HG02885 (cell line): ENCODE results near the gene PSD2.

ENCODE experiments used
- ATAC-seq: cut with Tn5 transposase; IDR thresholded peaks from one replicate; pipeline ENCODE4 v1.9.1; 2021; ENCODE audit warnings: mild to moderate bottlenecking; ENCODE audit not compliant: unreplicated experiment, poor library complexity

The PSD2 gene

GRCh38 chr5:139871614-139872013 is 76.0 kb downstream of the PSD2 start:
- ATAC-seq: no peak

DNA sequence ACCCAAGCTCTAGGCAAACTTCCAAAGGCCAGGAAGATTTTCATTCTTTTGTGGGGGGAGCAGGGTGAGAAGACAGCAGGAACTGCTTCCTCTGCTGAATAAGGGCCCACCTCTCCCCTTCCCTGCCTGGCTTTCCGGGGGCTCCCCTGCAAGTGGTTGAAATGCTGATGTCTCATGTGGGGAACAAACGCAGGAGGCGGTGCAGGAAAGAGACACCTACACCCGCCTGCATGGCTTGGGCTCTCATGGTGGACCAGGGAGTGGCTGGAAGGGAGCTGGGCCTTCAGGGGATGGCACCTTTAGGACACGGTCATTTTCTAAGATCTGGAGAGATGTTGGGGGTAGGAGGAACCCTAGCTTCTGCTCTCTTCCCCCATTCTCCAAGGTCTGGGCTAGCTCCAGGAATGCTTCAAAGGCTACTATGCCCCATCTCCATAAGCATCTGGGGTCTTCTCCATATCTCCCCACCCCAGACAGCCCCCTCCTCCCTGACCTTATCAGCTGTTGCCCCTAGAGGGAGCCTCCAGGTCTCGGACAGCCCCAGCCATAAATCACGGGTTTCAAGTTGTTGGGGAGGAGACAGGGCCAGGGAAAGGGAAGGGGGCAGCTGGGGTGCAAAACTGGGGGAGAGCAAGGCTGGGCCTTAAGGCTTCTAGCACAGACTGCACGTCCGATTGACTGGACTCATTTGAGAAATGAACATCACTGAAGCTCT is 76.6 kb downstream of the PSD2 start:
- no peak for ATAC-seq

DNA sequence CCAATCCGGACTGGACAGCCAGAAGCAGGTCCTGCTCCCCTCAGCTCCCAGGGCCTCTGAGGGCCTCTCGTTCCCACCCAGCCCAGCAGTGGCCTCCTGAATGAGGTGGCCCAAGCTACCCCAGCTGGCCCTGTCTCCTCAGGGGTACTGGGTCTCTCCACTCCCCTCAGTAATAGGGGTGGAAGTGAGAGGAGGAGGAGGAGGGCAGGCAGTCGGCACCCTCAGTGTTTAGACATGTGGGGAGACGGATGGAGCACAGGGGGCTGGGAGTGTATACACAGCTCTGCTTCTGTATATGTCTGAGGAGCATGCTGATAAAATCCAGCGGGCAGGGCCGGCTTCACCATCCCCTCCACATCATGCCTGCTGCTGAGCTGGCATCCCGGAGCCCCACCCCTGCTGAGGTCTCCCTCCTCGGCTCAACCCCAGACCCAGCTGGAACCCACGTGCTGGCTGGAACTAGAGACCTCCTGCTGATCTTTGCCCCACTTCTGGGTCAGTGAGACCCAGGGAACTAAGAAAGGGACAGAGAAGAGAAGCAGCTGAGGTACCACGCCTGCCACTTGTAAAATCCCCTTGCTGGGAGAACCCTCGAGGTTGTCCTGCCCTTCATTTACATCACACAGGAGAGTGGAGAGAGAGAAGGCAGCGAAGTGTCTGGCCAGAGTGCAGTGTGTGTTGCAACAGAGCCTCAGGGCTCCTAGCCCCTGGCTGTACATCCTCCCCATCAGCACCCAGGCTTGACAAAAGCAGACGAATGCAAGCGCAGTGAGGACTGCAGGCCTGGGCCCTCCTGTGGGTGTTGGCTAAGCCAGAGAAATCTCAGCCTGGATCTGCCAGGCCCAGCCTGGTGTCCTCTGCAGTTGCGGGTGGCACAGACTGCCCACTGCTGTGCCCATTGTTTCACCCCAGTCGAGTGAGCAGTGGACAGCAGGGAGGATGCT is 77.5 kb downstream of the PSD2 start:
- ATAC-seq: no peak

DNA sequence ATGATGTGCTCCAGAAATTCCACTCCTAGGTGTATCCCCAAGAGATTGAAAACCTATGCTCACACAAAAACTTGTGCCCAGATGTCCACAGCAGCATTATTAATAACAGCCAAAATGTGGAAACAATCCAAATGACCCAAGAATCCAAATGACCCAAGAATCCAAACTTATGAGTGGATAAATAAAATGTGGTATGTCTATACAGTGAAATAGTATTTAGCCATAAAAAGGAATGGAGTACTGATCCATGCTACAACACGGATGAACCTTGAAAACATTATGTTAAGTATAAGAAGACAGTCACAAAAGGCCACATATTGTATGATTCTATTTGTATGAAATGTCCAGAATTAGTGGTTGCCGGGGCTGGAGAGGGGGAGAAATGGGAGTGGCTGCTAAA is 80.3 kb downstream of the PSD2 start:
- no peak for ATAC-seq

GRCh38 chr5:139877129-139877597 is 81.6 kb downstream of the PSD2 start:
- no peak for ATAC-seq

GRCh38 chr5:139878093-139878492 is 82.5 kb downstream of the PSD2 start:
- ATAC-seq: no peak

GRCh38 chr5:139880416-139881142 is 85.0 kb downstream of the PSD2 start:
- ATAC-seq: no peak

- ATAC-seq: no peak
Observed at GRCh38 chr5:139881143-139881733, 85.6 kb downstream of the PSD2 start.

- no peak for ATAC-seq
Observed at GRCh38 chr5:139882316-139882715, 86.7 kb downstream of the PSD2 start.

DNA sequence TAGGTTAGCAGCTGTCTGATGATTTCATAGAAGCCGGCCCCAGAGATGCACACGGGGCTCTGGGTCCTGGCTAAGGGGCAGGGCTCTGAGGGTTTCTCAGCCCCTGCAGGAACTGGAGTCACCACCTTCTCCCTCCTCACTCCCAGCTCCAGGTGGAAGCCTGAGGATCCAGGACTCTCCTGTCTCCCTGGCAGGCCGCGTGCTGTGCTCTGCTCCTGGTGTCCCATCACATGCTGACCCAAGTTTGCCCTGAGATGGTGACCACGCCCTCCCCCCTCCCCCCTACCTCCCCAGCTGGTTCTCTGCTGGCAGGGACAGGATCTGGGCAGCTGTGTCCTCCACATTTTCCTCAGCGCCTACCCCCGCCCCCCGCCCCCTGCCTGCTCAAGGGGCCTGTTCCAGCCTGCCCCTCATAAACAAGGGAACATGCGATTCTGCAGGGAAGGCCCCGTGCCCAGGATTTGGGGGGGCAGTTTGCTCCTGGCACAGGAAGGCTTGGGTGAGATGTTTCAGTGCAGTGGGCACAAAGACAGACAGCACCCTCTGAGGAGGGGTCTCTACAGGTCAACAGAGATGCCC is 87.4 kb downstream of the PSD2 start:
- ATAC-seq: no peak

DNA sequence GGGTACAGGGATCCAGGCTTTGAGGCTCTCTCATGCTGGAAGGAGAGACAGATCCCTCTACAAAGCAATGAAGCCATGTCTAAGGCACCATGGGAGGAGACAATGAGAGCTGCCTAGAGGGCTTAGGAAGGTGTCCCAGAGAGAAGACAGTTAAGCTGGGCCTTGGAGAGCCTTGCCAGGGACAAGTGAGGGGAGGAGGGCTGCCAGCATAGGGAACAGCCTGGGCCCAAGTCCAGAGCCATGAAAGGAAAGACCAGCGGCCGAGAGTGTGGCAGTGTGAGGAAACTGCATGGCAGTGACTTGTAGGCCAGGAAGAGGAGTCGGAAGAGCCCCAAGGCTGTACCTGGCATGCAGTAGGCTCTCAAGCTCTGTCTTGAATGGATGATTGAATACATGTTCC is 88.5 kb downstream of the PSD2 start:
- no peak for ATAC-seq

GRCh38 chr5:139884734-139885133 is 89.1 kb downstream of the PSD2 start:
- ATAC-seq: no peak

DNA sequence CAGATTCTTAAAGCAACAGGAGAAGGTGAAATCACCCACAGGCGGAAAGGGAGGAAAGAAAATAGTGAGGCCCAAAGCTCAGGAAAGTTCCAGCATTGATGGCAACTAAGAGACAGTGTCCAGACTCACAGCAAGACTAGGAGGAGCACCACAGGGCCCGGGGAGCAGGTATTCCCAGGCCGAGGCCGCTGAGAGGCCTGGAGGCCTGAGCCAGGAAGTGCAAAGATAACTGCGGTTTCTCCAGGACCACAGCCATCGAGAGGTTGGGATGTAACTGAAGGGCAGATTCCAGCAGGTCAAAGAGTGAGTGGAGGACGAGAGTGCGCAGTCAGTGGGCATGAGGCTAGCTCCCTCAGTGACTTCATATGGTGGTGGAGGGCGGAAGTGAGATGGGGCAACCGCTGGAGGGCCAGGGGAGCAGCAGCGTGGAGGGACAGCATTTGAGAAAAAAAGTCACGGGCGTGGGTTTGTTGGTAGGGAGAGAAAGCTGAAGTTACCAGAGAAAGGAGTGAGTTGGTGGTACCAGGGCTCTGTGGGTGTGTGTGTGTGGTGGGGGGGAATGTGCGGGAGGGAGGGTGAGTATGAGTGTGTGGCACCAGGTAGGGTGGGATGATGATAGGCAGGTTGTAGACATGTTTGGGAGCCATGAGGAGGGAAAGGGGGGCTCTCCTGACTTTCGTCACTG is 89.7 kb downstream of the PSD2 start:
- ATAC-seq: no peak

GRCh38 chr5:139885857-139886208 is 90.2 kb downstream of the PSD2 start:
- ATAC-seq: no peak

DNA sequence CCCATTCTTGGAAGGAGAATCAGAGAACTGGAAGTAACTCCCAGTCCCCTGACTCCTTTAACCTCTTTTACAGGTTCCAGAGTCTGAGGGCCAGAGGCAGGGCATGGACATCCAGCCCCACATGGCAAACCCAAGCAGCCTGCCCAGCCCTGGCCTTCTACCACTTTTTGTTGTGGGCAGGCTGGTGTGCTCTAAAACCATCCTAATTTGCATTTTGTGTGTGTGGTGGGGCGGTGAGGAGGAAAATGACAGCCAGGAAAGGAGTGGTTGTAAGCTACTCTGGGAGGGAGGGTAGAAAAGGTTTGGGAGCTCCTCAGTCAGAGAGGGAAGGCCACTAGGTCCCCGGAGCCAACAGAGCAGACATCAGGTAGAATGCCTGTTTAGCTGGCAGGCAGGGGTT is 90.6 kb downstream of the PSD2 start:
- ATAC-seq: no peak

GRCh38 chr5:139888370-139888769 is 92.8 kb downstream of the PSD2 start:
- ATAC-seq: no peak

GRCh38 chr5:139889410-139889809 is 93.8 kb downstream of the PSD2 start:
- ATAC-seq: no peak

- ATAC-seq: no peak
Observed at GRCh38 chr5:139893873-139894272, 98.3 kb downstream of the PSD2 start.
